Activated T-cell treated with anti-CD3 and anti-CD28 coated beads, Interleukin-2, amount 50 U/mL, for 4 hours (primary cell): ENCODE data around the gene TRIM5. TPM values are rescaled to one million over a fixed set of nuclear protein-coding genes. Genes with fewer than 3 reads are reported as not detected.
"Not testable (repeated sequence)": the region's sequence is repeated elsewhere in the genome, so short reads cannot be mapped to it uniquely, and the experiment has no call there.

Source experiments
- ATAC-seq, 2 donors: fragments of 200-7000 bp; cut with Tn5 transposase; one replicate each; pipeline ENCODE4 v1.10.0; 2021
- DNase-seq: peaks from one replicate; pipeline ENCODE4 v3.0.0-alpha.2; 2020
- H3K27me3 Mint-ChIP-seq: one replicate; pipeline ENCODE4 v1.8.0; 2021; ENCODE audit warnings: low read depth, mixed read lengths
- H3K36me3 Mint-ChIP-seq: one replicate; pipeline ENCODE4 v1.8.0; 2022; ENCODE audit warnings: mixed read lengths; ENCODE audit not compliant: insufficient read depth
- H3K4me1 Mint-ChIP-seq: one replicate; pipeline ENCODE4 v1.8.0; 2021; ENCODE audit warnings: low read depth, mixed read lengths
- H3K4me3 Mint-ChIP-seq: one replicate; pipeline ENCODE4 v1.8.0; 2021; ENCODE audit warnings: mild to moderate bottlenecking, moderate library complexity, mixed read lengths
- H3K9me3 Mint-ChIP-seq: one replicate; pipeline ENCODE4 v1.8.0; 2021; ENCODE audit warnings: mixed read lengths
- total RNA-seq, 3 donors: library from RNA; stranded (reverse); gene quantifications; one replicate each; pipeline ENCODE4 v1.2.1, GENCODE V29; 2021

Gene TRIM5
- total RNA-seq, 3 donors from 2014 or later = 5.0 to 8.7 (median 5.2) TPM

DNA sequence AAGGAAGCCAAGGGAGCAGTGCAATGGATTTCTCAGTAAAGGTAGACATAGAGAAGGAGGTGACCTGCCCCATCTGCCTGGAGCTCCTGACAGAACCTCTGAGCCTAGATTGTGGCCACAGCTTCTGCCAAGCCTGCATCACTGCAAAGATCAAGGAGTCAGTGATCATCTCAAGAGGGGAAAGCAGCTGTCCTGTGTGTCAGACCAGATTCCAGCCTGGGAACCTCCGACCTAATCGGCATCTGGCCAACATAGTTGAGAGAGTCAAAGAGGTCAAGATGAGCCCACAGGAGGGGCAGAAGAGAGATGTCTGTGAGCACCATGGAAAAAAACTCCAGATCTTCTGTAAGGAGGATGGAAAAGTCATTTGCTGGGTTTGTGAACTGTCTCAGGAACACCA lies 11.3 kb upstream of the TRIM5 start:
- ATAC-seq (no peak), DNase-seq (no peak)
- Mint-ChIP-seq H3K27me3 (no peaks in the 10 kb centered on the region), H3K9me3 (no peaks in the 10 kb centered on the region), H3K4me3 (no peak overlapping the region), H3K36me3 (peaks cover 38% of the 10 kb centered on the region), H3K4me1 (peaks cover 73% of the 10 kb centered on the region)

DNA sequence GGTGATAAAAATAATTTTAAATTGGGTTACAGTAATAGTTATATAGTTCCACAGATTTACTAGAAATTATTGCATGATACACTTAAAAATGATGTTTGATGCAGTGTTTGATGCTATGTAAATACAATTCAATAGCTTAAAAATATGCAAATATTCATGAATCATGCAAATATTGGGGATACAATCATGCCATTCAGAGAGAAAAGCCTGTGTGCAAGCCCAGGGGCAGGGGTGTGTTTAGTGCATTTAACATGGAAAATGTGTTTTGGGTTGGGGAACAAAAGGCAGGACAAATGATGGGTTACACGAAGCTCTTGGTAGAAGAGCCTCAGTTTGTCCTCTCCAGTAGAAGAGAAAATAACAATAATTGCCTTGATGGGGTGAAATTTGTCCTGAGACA lies 10.7 kb upstream of the TRIM5 start:
- Mint-ChIP-seq H3K36me3 (peaks cover 32% of the 10 kb centered on the region), H3K27me3 (no peaks in the 10 kb centered on the region), H3K4me1 (peaks cover 66% of the 10 kb centered on the region), H3K9me3 (no peaks in the 10 kb centered on the region), H3K4me3 (no peak overlapping the region)
- no peak for DNase-seq
- no peak for ATAC-seq

DNA sequence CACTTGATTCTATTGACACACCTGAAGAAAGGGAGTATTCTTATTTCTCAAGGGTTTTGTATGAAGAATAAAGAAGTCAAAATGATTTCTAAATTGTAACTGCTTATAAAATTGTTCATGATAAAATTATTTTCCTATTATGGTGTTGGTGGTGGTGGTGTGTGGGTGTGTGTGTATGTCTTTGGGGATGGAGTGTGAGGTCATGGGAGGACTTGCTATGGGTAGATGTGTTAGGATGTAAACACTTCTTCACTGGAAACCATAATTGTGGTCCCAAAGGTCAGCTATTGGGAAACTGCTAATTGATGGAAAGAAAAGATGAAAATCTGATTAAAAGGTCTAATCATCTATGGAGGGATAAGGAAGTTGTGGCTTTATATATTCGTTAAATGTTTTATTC lies 9.8 kb upstream of the TRIM5 start:
- Mint-ChIP-seq H3K4me3 (peak overlapping the region; percentile 37), H3K27me3 (no peaks in the 10 kb centered on the region), H3K9me3 (no peaks in the 10 kb centered on the region), H3K36me3 (peaks cover 32% of the 10 kb centered on the region), H3K4me1 (peaks cover 62% of the 10 kb centered on the region)
- ATAC-seq (no peak), DNase-seq (no peak)

DNA sequence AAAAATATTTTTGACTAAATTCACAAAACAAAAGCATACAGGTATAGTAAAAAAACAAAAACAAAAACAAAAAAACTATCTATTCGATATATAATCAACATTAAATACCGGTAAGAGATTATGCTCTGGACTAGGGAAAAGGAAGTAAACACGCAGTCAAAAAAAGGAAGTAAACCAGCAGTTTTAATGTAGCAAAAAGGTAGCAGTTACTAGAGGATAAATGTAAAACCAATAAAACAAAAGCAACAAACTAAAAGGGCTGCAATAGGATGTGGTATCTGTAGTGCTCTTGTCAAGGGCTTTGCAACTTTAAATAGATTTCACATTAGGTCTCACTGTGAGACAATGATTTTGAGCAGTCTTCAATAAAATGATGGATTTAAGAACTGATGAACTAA lies 7.1 kb upstream of the TRIM5 start:
- ATAC-seq (no peak), DNase-seq (no peak)
- Mint-ChIP-seq H3K9me3 (no peaks in the 10 kb centered on the region), H3K27me3 (no peaks in the 10 kb centered on the region), H3K4me1 (peaks cover 67% of the 10 kb centered on the region), H3K4me3 (peak overlapping the region; percentile 88), H3K36me3 (peaks cover 14% of the 10 kb centered on the region)

DNA sequence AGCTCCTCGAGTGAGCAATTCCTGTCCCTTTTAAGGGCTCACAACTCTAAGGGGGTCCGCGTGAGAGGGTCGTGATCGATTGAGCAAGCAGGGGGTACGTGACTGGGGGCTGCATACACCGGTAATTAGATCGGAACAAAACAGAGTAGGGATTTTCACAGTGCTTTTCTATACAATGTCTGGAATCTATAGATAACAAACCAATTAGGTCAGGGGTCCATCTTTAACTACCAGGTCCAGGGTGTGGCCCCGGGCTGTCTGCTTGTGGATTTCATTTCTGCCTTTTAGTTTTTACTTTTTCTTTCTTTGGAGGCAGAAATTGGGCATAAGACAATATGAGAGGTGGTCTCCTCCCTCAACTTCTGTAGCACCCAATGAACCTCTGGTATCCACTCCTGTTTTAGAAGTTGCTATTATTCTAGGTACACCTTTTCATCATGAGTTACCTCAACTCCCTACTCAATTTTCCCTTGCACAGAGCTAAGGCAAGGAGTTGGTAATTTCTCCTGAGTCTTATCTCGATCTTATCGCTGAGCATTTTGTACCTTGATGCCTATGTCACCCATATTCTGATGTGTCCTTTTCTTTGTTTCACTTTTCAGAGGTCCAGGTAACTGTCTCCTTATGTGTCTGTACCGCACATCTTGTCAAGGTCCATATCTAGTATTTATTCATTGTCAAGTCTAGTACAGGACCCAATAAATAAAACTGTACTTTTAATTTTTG lies 6.5 kb upstream of the TRIM5 start:
- H3K9me3 Mint-ChIP-seq, H3K27me3 Mint-ChIP-seq, DNase-seq: not testable (repeated sequence)
- peak; percentile 9 to 42 for ATAC-seq
- peak overlapping the region; percentile 88 for H3K4me3 Mint-ChIP-seq
- peaks cover 10% of the 10 kb centered on the region for H3K36me3 Mint-ChIP-seq
- peaks cover 63% of the 10 kb centered on the region for H3K4me1 Mint-ChIP-seq

DNA sequence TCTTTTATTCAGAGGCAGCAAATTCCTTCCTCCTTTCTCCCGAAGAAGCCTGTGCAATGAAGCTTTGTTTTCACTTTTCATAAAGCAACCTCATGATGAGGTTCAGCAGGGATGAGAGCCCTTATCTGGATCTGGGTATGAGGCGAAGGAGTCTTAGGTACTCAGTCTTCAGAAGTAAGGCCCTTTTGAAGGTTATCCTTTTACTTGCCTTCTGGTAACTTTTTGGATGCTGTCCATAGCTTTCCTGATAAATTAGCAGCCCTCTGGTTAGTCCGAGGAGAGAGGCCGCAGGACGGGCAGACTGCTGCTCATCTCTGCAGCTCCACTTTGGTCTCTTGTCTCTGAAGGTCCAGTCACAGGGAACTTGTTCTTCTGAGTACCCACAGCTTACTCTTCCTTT lies 5.9 kb upstream of the TRIM5 start:
- H3K4me1 Mint-ChIP-seq = peaks cover 60% of the 10 kb centered on the region
- DNase-seq (no peak), ATAC-seq (peak; percentile 14 to 23)

DNA sequence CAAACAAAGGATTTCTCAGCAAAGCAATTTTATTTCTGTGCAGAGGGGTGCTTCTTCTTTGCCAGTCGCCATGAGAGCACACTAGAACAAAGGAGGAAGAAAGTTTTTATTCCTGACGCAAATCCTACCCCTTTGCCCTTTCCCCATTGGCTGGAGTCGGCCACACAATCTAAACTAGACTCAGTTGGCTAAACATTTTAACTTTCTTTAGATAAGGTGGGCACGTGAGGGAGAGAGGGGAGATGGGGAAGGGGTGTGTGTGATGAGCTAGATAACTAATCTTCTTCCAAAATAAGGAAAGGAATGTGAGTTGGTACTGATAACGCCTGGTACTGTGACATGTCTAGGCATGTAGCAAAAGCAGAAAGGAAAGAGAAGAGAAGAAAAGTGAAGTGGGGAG lies 5.3 kb upstream of the TRIM5 start:
- Mint-ChIP-seq H3K36me3 (peaks cover 4% of the 10 kb centered on the region), H3K27me3 (no peaks in the 10 kb centered on the region), H3K4me3 (peak overlapping the region; percentile 88), H3K9me3 (no peaks in the 10 kb centered on the region), H3K4me1 (peaks cover 57% of the 10 kb centered on the region)
- ATAC-seq (peak in 1 of 2 donors; percentile 2), DNase-seq (no peak)

More for the DNA sequence above, 5.9 kb upstream of the TRIM5 start:
- Mint-ChIP-seq H3K27me3 (no peaks in the 10 kb centered on the region), H3K36me3 (peaks cover 4% of the 10 kb centered on the region), H3K4me3 (peak overlapping the region; percentile 88), H3K9me3 (no peaks in the 10 kb centered on the region)

DNA sequence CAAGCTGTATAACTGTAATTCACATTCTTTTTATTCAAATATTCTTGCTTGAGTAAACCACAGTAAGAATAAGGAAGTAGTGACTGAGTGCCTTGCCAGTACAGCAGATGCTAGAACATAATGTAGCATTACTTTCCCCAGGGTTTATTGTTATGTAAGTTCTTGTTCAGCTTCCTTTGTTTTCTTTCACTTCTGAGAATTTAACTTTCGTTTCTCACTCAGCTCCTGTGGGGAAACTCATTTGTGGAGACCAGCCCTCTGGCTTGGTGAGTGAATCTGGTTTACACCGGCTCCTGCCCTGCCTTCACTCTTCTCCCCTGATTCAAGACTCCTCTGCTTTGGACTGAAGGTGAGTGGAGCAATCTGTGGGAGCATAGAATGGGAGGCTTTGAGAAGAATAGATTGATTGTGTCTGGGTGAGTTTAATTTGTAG lies 4.7 kb upstream of the TRIM5 start, which contains the start of gene TRIM22:
TRIM22 (plus strand) TSS at position 240 of the 433 bp plus-strand sequence. CDS start 6,443 bp downstream, outside the sequence.
- Mint-ChIP-seq H3K27me3 (no peaks in the 10 kb centered on the region), H3K36me3 (peaks cover 2% of the 10 kb centered on the region), H3K9me3 (no peaks in the 10 kb centered on the region), H3K4me3 (peak within 1 kb of the TSS; percentile 88), H3K4me1 (peaks cover 57% of the 10 kb centered on the region)
- ATAC-seq = peak; percentile 67 to 72
- peak; percentile 29 for DNase-seq

DNA sequence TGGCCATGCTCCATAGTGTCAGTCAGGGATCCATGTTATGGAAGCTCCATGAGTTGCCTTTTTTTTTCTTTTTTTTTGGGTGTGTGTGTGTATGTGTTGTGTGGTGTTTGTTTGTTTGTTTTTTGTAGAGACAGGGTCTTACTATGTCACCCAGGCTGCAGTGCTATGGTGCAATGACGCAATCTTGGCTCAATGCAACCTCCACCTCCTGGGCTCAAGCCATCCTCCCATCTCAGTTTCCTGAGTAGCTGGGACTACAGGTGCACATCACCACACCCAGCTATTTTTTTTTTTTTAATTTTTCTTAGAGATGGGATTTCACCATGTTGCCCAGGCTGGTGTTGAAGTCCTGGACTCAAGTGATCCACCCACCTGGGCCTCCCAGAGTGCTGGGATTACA lies 3.6 kb upstream of the TRIM5 start:
- no peaks in the 10 kb centered on the region for H3K9me3 Mint-ChIP-seq
- peaks cover 2% of the 10 kb centered on the region for H3K36me3 Mint-ChIP-seq
- H3K4me3 Mint-ChIP-seq = peak overlapping the region; percentile 7
- no peak for ATAC-seq
- peaks cover 55% of the 10 kb centered on the region for H3K4me1 Mint-ChIP-seq
- no peak for DNase-seq
- no peaks in the 10 kb centered on the region for H3K27me3 Mint-ChIP-seq

DNA sequence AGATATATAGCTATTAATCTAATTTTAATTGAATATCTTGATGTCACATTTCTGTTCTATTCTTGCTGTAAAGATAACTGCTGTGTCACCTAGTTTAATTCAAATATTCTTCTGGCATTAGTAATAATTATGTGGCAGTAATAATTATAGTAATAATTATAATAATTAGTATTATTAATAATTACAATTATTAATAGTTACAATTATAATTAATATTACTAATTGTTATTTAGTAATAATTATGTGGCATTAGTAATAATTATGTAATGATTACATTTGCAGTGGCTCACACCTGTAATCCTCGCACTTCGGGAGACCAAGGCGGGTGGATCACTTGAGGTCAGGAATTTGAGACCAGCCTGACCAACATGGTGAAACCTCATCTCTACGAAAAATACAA lies 1.6 kb upstream of the TRIM5 start:
- Mint-ChIP-seq H3K4me3 (no peak overlapping the region), H3K4me1 (peaks cover 50% of the 10 kb centered on the region), H3K27me3 (no peaks in the 10 kb centered on the region), H3K36me3 (no peaks in the 10 kb centered on the region), H3K9me3 (no peaks in the 10 kb centered on the region)
- DNase-seq = no peak
- ATAC-seq = no peak

DNA sequence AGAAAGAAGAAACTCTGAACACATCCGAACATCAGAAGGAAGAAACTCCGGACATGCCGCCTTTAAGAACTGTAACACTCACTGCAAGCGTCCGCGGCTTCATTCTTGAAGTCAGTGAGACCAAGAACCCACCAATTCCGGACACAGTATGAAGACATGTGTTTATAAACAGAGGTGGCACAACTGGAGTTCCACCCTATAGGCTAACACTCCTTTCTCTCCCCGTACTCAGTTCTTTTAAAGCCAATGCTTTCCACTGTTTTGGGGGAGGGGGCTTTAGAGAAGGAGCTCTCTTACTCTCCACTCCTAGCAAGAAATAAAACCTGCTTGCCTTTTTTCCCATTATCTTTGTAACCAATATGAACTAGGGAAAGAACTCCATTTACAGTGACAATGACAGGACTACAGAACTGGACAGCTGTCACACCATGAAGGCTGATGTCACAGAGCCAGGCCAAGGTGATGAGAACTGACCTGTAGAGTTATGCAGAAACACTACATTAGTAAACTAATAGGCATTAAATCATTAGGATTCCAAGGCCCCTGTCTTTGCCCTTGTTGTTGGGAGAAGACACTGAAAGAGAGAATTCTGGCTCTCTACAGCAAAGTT lies 733 bp downstream of the TRIM5 start:
- H3K4me1 Mint-ChIP-seq = peaks cover 51% of the 10 kb centered on the region
- no peak for ATAC-seq
- H3K4me3 Mint-ChIP-seq = peak overlapping the region; percentile 87
- H3K9me3 Mint-ChIP-seq = no peaks in the 10 kb centered on the region
- H3K27me3 Mint-ChIP-seq = no peaks in the 10 kb centered on the region
- no peak for DNase-seq
- peaks cover 10% of the 10 kb centered on the region for H3K36me3 Mint-ChIP-seq

DNA sequence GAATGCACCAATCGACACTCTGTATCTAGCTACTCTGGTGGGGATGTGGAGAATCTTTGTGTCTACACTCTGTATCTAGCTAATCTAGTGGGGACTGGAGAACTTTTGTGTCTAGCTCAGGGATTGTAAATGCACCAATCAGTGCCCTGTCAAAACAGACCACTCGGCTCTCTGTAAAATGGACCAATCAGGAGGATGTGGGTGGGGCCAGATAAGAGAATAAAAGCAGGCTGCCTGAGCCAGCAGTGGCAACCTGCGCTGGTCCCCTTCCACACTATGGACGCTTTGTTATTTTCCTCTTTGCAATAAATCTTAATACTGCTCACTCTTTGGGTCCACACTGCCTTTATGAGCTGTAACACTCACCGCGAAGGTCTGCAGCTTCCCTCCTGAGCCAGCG lies 1.3 kb downstream of the TRIM5 start:
- Mint-ChIP-seq H3K4me3 (peak overlapping the region; percentile 87), H3K4me1 (peaks cover 46% of the 10 kb centered on the region), H3K36me3 (peaks cover 15% of the 10 kb centered on the region)
- ATAC-seq, H3K9me3 Mint-ChIP-seq, H3K27me3 Mint-ChIP-seq: not testable (repeated sequence)
- peak; percentile 17 for DNase-seq

DNA sequence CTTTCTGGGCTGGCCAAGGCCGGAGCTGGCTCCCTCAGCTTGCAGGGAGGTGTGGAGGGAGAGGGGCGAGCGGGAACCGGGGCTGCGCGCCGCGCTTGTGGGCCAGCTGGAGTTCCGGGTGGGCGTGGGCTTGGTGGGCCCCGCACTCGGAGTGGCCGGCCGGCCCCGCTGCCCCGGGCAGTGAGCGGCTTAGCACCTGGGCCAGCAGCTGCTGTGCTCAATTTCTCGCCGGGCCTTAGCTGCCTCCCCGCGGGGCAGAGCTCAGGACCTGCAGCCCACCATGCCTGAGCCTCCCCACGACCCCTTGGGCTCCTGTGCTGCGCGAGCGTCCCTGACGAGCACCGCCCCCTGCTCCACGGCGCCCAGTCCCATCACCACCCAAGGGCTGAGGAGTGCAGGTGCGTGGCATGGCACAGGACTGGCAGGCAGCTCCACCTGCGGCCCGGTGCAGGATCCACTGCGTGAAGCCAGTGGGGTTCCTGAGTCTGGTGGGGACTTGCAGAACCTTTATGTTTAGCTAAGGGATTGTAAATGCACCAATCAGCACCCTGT lies 1.9 kb downstream of the TRIM5 start:
- Mint-ChIP-seq H3K4me3 (peak overlapping the region; percentile 87), H3K36me3 (peaks cover 22% of the 10 kb centered on the region), H3K4me1 (peaks cover 40% of the 10 kb centered on the region)
- DNase-seq, H3K27me3 Mint-ChIP-seq, ATAC-seq, H3K9me3 Mint-ChIP-seq: not testable (repeated sequence)

DNA sequence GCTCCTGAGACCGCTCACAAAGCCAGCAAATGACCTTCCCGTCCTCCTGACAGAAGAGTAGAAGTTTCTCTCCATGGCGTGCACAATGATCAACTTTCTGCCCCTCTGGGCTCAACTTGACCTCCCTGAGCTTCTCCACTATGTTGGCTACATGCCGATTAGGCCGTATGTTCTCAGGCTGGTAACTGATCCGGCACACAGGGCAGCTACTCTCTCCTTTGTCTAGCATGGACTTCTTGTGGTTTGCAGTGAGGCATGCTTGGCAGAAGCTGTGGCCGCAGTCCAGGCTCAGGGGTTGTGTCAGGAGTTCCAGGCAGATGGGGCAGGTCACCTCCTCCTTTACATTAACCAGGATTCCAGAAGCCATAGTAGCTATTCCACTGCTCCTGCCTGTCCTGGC lies 5.1 kb downstream of the TRIM5 start:
- ATAC-seq (no peak), DNase-seq (no peak)
- H3K9me3 Mint-ChIP-seq = no peaks in the 10 kb centered on the region
- H3K36me3 Mint-ChIP-seq = peaks cover 31% of the 10 kb centered on the region
- no peaks in the 10 kb centered on the region for H3K27me3 Mint-ChIP-seq
- H3K4me1 Mint-ChIP-seq = peaks cover 24% of the 10 kb centered on the region
- no peak overlapping the region for H3K4me3 Mint-ChIP-seq

DNA sequence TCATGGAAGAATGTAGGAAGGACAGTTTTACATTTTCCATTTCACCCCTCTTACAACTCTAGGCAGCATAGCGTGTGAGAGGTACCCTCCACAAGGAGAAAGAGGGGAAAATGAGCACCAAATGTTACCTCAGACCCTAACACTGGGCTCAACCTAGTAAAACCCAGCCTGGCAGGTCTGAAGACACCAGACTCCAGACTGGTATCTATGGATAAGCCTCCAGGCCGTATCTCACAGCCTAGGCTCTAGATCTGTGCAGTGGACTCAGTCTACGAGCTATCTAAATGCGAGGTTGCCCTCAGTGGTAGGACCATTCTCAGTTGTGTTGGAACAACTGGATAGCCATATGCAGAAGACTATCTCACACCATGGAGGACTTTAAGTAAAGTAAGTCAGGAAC lies 10.5 kb downstream of the TRIM5 start:
- no peak for DNase-seq
- Mint-ChIP-seq H3K27me3 (no peaks in the 10 kb centered on the region), H3K4me3 (no peak overlapping the region), H3K4me1 (peaks cover 13% of the 10 kb centered on the region), H3K36me3 (peaks cover 38% of the 10 kb centered on the region), H3K9me3 (no peaks in the 10 kb centered on the region)
- no peak for ATAC-seq
